Measurements from ENCODE around the gene SMIM7.

Gene SMIM7

DNA sequence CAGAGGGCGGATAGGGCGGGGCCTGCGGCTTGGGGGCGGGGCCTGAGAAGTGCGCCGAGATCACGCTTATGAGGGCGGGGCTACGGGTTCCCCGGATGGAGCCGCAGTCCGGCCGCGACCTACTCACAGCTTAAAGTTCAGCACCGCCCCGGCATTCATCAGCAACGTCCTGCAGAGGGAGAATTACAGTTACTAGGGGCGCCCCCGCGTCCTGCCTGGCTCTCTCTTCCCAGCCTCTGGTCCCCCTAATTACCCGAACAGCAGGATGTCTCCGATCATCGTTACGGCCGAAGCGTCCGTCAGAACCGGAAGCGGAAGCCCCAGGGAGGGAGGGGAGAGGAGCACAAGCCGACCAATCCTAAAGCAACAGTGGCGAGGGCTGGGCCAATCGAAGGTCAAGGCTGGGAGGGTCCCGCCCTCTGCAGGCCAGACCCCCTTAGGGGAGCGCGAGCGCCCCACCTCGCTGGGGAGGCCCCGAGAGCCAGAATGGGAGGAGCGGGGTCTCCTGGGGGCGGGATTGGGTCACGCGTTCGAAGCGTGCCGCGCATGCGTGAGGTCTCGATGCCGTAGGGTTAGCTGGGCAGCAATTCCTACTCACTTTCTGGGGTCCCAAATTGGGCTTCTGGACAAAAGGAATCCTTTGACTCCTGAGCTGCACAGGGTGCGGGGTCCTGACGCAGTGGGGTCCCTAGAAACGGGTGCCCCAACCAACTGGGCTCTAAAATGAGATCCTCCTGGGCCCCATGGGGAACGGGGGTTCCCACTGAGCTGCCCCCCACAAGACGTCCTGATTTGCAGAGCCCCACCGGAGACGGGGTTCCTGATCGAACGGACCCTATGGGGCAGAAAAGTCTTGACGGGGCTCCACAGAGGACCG, at the start of gene SMIM7:
TSS of gene SMIM7 (minus strand) at position 313 of the 877 bp plus-strand sequence. CDS start at position 279, 34 bp downstream.
- Histone ChIP-seq H3K4me1 (ENCODE audit: control insufficient read depth, insufficient read depth, low read length) (peaks cover 26% of the 10 kb centered on the region), H3K27me3 (replicated peaks; ENCODE audit: control insufficient read depth, insufficient read depth, low read length) (no peaks in the 10 kb centered on the region), H3K9ac (ENCODE audit: low read length) (peak within 1 kb of the TSS; percentile 96), H3K4me3 (ENCODE audit: low read length) (peak within 1 kb of the TSS; percentile 93), H3K9me3 (ENCODE audit: control insufficient read depth, low read length) (no peaks in the 10 kb centered on the region), H3K36me3 (ENCODE audit: control insufficient read depth, insufficient read depth, low read length, severe bottlenecking) (peaks cover 29% of the 10 kb centered on the region)
- DNase-seq (ENCODE audit: low read depth): peak; percentile 99

DNA sequence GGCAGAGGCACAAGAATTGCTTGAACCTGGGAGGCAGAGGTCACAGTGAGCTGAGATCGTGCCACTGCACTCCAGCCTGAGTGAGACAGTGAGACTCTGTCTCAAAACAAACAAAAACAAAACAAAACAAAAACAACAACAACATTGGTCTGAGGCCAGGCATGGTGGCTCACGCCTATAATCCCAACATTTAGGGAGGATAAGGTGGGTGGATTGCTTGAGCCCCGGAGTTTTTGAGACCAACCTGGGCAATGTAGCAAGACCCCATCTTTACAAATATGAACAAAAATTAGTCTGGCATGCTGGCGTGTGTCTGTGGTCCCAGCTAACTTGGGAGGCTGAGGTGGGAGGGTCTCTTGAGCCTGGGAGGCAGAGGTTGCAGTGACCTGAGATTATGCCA, 43.7 kb upstream of the SMIM7 start:
- H3K4me3 ChIP-seq (ENCODE audit: low read length): no peak overlapping the region
- H3K27me3 ChIP-seq (replicated peaks; ENCODE audit: control insufficient read depth, insufficient read depth, low read length): no peaks in the 10 kb centered on the region
- no peaks in the 10 kb centered on the region for H3K36me3 ChIP-seq (ENCODE audit: control insufficient read depth, insufficient read depth, low read length, severe bottlenecking)
- H3K9me3 ChIP-seq (ENCODE audit: control insufficient read depth, low read length): no peaks in the 10 kb centered on the region
- DNase-seq (ENCODE audit: low read depth): no peak
- peaks cover 21% of the 10 kb centered on the region for H3K4me1 ChIP-seq (ENCODE audit: control insufficient read depth, insufficient read depth, low read length)
- H3K9ac ChIP-seq (ENCODE audit: low read length): no peak overlapping the region

DNA sequence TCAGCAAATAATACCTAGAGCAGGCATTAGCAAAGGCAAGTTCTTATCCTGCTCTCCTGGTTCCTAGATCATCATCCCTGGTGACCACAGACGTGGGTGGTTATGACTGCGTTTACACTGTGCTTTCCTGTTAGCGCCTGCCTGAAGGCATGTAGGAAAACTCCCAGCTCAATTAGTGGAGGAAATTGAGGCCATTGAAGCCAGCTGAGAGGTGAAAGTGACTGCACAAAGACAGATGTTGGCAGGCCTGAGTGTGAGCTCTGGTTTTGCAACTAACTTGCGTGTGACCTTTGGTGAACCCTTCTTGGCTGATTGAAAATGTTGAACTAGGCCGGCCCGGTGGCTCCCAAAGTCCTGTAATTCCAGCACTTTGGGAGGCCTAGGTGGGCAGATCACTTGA, 42.2 kb upstream of the SMIM7 start:
- peak; percentile 61 for DNase-seq (ENCODE audit: low read depth)
- H3K36me3 ChIP-seq (ENCODE audit: control insufficient read depth, insufficient read depth, low read length, severe bottlenecking): no peaks in the 10 kb centered on the region
- H3K9me3 ChIP-seq (ENCODE audit: control insufficient read depth, low read length): no peaks in the 10 kb centered on the region
- H3K9ac ChIP-seq (ENCODE audit: low read length): no peak overlapping the region
- H3K27me3 ChIP-seq (replicated peaks; ENCODE audit: control insufficient read depth, insufficient read depth, low read length): no peaks in the 10 kb centered on the region
- peaks cover 22% of the 10 kb centered on the region for H3K4me1 ChIP-seq (ENCODE audit: control insufficient read depth, insufficient read depth, low read length)
- H3K4me3 ChIP-seq (ENCODE audit: low read length): no peak overlapping the region

GRCh38 chr19:16698914-16699313, 39.0 kb upstream of the SMIM7 start:
- DNase-seq (ENCODE audit: low read depth): peak; percentile 1

DNA sequence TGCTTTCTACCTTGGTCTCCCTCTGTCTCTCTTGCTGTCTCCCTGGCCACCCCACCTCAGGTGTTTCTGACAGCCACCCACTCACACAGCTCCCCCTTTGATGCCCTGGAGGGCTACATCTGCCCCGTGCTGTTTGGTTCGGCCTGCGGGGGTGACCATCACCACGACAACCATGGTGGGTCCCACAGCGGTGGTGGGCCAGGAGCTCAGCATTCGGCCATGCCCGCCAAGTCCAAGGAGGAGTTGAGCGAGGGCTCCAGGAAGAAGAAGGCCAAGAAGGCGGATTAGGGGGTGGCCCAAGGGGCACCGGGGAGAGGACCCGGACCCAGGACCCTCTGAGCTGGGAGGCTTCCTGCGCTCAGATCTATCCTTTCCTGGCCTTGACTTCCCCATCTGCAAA, 28.1 kb upstream of the SMIM7 start:
- peaks cover 9% of the 10 kb centered on the region for H3K27me3 ChIP-seq (replicated peaks; ENCODE audit: control insufficient read depth, insufficient read depth, low read length)
- DNase-seq (ENCODE audit: low read depth): no peak
- peaks cover 7% of the 10 kb centered on the region for H3K4me1 ChIP-seq (ENCODE audit: control insufficient read depth, insufficient read depth, low read length)
- no peaks in the 10 kb centered on the region for H3K36me3 ChIP-seq (ENCODE audit: control insufficient read depth, insufficient read depth, low read length, severe bottlenecking)
- no peak overlapping the region for H3K9ac ChIP-seq (ENCODE audit: low read length)
- no peak overlapping the region for H3K4me3 ChIP-seq (ENCODE audit: low read length)
- H3K9me3 ChIP-seq (ENCODE audit: control insufficient read depth, low read length): no peaks in the 10 kb centered on the region

More at GRCh38 chr19:16698914-16699313, 39.0 kb upstream of the SMIM7 start:
- Histone ChIP-seq H3K4me1 (ENCODE audit: control insufficient read depth, insufficient read depth, low read length) (peaks cover 18% of the 10 kb centered on the region), H3K9ac (ENCODE audit: low read length) (no peak overlapping the region), H3K36me3 (ENCODE audit: control insufficient read depth, insufficient read depth, low read length, severe bottlenecking) (no peaks in the 10 kb centered on the region), H3K4me3 (ENCODE audit: low read length) (no peak overlapping the region), H3K27me3 (replicated peaks; ENCODE audit: control insufficient read depth, insufficient read depth, low read length) (peaks cover 4% of the 10 kb centered on the region), H3K9me3 (ENCODE audit: control insufficient read depth, low read length) (no peaks in the 10 kb centered on the region)

DNA sequence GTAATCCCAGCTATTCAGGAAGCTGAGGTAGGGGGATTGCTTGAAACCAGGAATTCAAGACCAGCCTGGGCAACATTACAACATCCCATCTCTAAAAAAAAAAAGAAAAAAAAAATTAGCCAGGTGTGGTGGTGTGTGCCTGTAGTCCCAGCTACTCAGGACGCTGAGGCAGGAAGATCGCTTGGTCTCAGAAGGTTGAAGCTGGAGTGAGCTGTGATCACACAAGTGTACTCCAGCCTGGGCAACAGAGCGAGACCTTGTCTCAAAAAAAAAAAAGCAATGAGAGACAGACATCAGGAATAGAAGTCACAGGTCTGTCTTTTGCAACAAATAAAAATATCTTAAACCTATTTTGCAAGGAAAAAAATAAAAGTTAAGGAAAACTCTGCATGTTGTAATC, 24.3 kb upstream of the SMIM7 start:
- H3K4me1 ChIP-seq (ENCODE audit: control insufficient read depth, insufficient read depth, low read length): peaks cover 7% of the 10 kb centered on the region
- DNase-seq (ENCODE audit: low read depth): no peak
- peaks cover 3% of the 10 kb centered on the region for H3K27me3 ChIP-seq (replicated peaks; ENCODE audit: control insufficient read depth, insufficient read depth, low read length)
- H3K4me3 ChIP-seq (ENCODE audit: low read length): no peak overlapping the region
- H3K36me3 ChIP-seq (ENCODE audit: control insufficient read depth, insufficient read depth, low read length, severe bottlenecking): peaks cover 14% of the 10 kb centered on the region
- peaks cover 4% of the 10 kb centered on the region for H3K9me3 ChIP-seq (ENCODE audit: control insufficient read depth, low read length)
- H3K9ac ChIP-seq (ENCODE audit: low read length): no peak overlapping the region

DNA sequence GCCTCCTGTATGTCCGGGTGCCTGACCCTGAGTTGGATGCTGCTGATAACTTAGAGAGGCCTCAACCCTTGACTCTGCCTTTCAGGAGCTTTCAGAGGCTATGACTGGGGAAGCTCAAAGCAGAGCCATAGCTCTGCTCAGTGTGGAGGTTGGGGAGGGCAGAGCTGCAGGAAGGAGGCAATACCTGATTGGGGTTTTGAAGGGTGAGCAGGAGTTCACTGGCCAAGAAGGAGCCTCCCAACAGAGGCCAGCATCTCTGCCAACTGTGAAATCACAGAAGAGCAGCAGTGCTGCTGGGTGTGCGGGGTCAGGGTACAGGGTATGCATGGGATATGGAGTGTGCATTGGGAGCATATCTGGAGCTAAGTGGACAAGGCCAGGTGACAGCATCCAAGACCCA, 22.6 kb upstream of the SMIM7 start:
- H3K9ac ChIP-seq (ENCODE audit: low read length): no peak overlapping the region
- H3K4me3 ChIP-seq (ENCODE audit: low read length): no peak overlapping the region

DNA sequence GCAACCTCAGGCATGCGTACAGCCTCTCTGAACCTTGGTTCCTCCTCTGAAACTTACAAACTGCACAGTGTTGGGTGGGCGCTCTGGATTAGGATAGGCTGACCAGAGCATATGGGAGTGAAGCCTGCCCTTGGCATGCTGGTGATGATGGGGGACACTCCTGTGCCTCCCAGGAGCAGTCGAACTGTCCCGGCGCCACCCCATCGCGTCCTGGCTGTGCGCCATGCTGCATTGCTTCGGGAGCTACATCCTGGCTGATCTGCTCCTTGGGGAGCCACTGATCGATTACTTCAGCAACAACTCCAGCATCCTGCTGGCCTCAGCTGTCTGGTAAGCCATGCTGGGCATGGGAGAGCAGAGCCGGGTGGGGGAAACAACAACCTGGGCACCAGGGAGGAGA, 19.9 kb upstream of the SMIM7 start:
- Histone ChIP-seq H3K36me3 (ENCODE audit: control insufficient read depth, insufficient read depth, low read length, severe bottlenecking) (peaks cover 14% of the 10 kb centered on the region), H3K4me1 (ENCODE audit: control insufficient read depth, insufficient read depth, low read length) (peaks cover 8% of the 10 kb centered on the region), H3K4me3 (ENCODE audit: low read length) (no peak overlapping the region), H3K27me3 (replicated peaks; ENCODE audit: control insufficient read depth, insufficient read depth, low read length) (no peaks in the 10 kb centered on the region), H3K9ac (ENCODE audit: low read length) (no peak overlapping the region), H3K9me3 (ENCODE audit: control insufficient read depth, low read length) (peaks cover 4% of the 10 kb centered on the region)
- no peak for DNase-seq (ENCODE audit: low read depth)

More for the DNA sequence above, 22.6 kb upstream of the SMIM7 start:
- Histone ChIP-seq H3K4me1 (ENCODE audit: control insufficient read depth, insufficient read depth, low read length) (peaks cover 7% of the 10 kb centered on the region), H3K9me3 (ENCODE audit: control insufficient read depth, low read length) (peaks cover 4% of the 10 kb centered on the region), H3K27me3 (replicated peaks; ENCODE audit: control insufficient read depth, insufficient read depth, low read length) (no peaks in the 10 kb centered on the region), H3K36me3 (ENCODE audit: control insufficient read depth, insufficient read depth, low read length, severe bottlenecking) (peaks cover 14% of the 10 kb centered on the region)
- DNase-seq (ENCODE audit: low read depth): no peak

GRCh38 chr19:16678498-16678897, 18.6 kb upstream of the SMIM7 start:
- Histone ChIP-seq H3K9ac (ENCODE audit: low read length) (no peak overlapping the region), H3K4me1 (ENCODE audit: control insufficient read depth, insufficient read depth, low read length) (peaks cover 8% of the 10 kb centered on the region), H3K9me3 (ENCODE audit: control insufficient read depth, low read length) (peaks cover 4% of the 10 kb centered on the region), H3K36me3 (ENCODE audit: control insufficient read depth, insufficient read depth, low read length, severe bottlenecking) (peaks cover 14% of the 10 kb centered on the region), H3K4me3 (ENCODE audit: low read length) (no peak overlapping the region), H3K27me3 (replicated peaks; ENCODE audit: control insufficient read depth, insufficient read depth, low read length) (no peaks in the 10 kb centered on the region)
- DNase-seq (ENCODE audit: low read depth): no peak

- DNase-seq (ENCODE audit: low read depth): no peak
- Histone ChIP-seq H3K9ac (ENCODE audit: low read length) (no peak overlapping the region), H3K4me1 (ENCODE audit: control insufficient read depth, insufficient read depth, low read length) (peaks cover 8% of the 10 kb centered on the region), H3K4me3 (ENCODE audit: low read length) (no peak overlapping the region), H3K9me3 (ENCODE audit: control insufficient read depth, low read length) (peaks cover 4% of the 10 kb centered on the region), H3K27me3 (replicated peaks; ENCODE audit: control insufficient read depth, insufficient read depth, low read length) (no peaks in the 10 kb centered on the region), H3K36me3 (ENCODE audit: control insufficient read depth, insufficient read depth, low read length, severe bottlenecking) (peaks cover 14% of the 10 kb centered on the region)
Observed at GRCh38 chr19:16677055-16677454, 17.1 kb upstream of the SMIM7 start.

DNA sequence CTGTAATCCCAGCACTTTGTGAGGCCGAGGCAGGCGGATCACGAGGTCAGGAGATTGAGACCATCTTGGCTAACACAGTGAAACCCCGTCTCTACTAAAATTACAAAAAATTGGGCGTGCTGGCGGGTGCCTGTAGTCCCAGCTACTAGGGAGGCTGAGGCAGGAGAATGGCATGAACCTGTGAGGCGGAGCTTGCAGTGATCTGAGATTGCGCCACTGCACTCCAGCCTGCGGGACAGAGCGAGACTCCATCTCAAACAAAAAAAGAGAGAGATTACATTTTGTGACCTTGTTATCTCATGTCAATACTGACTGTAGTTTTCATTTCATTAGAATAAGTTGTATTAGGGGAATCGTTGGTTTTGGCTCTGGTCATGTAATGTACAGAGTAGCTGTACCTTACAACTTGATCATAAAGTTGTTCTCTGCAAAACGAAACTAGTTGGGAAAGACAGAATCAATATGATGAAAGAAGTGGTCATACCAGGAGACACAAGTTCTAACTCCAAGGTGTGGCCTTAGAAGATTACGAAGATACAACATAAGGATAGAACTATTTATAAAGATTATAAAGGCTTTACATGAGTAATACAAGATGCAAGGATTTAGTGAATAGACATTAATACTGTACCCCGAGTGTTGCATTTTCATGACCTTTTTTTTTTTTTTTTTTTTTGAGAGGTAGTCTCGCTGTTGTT, 16.3 kb upstream of the SMIM7 start:
- Histone ChIP-seq H3K4me3 (ENCODE audit: low read length) (no peak overlapping the region), H3K36me3 (ENCODE audit: control insufficient read depth, insufficient read depth, low read length, severe bottlenecking) (peaks cover 9% of the 10 kb centered on the region), H3K27me3 (replicated peaks; ENCODE audit: control insufficient read depth, insufficient read depth, low read length) (no peaks in the 10 kb centered on the region), H3K9me3 (ENCODE audit: control insufficient read depth, low read length) (peaks cover under 1% of the 10 kb centered on the region), H3K9ac (ENCODE audit: low read length) (no peak overlapping the region), H3K4me1 (ENCODE audit: control insufficient read depth, insufficient read depth, low read length) (peaks cover 8% of the 10 kb centered on the region)
- no peak for DNase-seq (ENCODE audit: low read depth)
